Thoracic aorta (tissue), 2 donors: Measurements from ENCODE around the gene CTIF. TPM values are rescaled to one million over a fixed set of nuclear protein-coding genes. Genes with fewer than 3 reads are reported as not detected.

Experiments
- ATAC-seq: fragments of 150-250 bp; one replicate; pipeline ENCODE4 v1.8.0; 2017; ENCODE audit warnings: low read depth; ENCODE audit not compliant: insufficient number of reproducible peaks, low FRiP score
- DNase-seq: peaks from one replicate; pipeline ENCODE4 v3.0.0-alpha.2; 2020; ENCODE audit warnings: low spot score
- H3K27ac ChIP-seq, 2 donors: fragments of 200-600 bp; sonication (generic); 1 replicate in 1 of 2; 2 replicates in 1 of 2; pipeline ENCODE4 v1.5.1; 2016; ENCODE audit warnings: mild to moderate bottlenecking in 2 of 2, moderate library complexity in 2 of 2
- H3K27me3 ChIP-seq: fragments of 200-600 bp; sonication (generic); replicated peaks from 2 replicates; pipeline ENCODE4 v1.6.0; 2016; ENCODE audit warnings: mild to moderate bottlenecking; ENCODE audit not compliant: insufficient read depth
- H3K36me3 ChIP-seq: fragments of 200-600 bp; sonication (generic); one replicate; pipeline ENCODE4 v1.5.1; 2016
- H3K4me1 ChIP-seq, 2 donors: fragments of 200-600 bp; sonication (generic); 1 replicate in 1 of 2; 2 replicates in 1 of 2; pipeline versions ENCODE4 v1.5.1 to v1.6.0; 2016; ENCODE audit warnings: low read depth in 2 of 2, mild to moderate bottlenecking in 1 of 2; ENCODE audit not compliant: control insufficient read depth in 1 of 2
- H3K4me3 ChIP-seq: fragments of 200-600 bp; sonication (generic); 2 replicates; pipeline ENCODE4 v1.5.1; 2016; ENCODE audit warnings: mild to moderate bottlenecking
- H3K9me3 ChIP-seq: fragments of 200-600 bp; sonication (generic); 2 replicates; pipeline ENCODE4 v1.5.1; 2016
- CTCF ChIP-seq: fragments of 200-600 bp; sonication (generic); IDR thresholded peaks from one replicate; pipeline ENCODE4 v1.5.1; 2019; ENCODE audit warnings: antibody characterized with exemption
- total RNA-seq, 2 donors: library from RNA; depleted of rRNA; stranded (reverse); fragments of >200 nt; gene quantifications; one replicate each; pipeline versions ENCODE4 v1.1.0 to v1.2.3, GENCODE V29; 2016

CTIF gene
- total RNA-seq, 2 donors from 2014 or later = 63.3 to 125 TPM

- DNase-seq = no peak
- Histone ChIP-seq H3K27me3 (no peaks in the 10 kb centered on the region), H3K27ac (peak overlapping the region; percentile 93 to 94), H3K36me3 (no peaks in the 10 kb centered on the region), H3K4me1 (peaks cover 19 to 41% of the 10 kb centered on the region in 2 donors), H3K4me3 (peak overlapping the region; percentile 96), H3K9me3 (no peaks in the 10 kb centered on the region)
- peak; percentile 35 for TF ChIP-seq CTCF
- ATAC-seq = no peak
Measured at GRCh38 chr18:48540251-48541025, 1.6 kb downstream of the CTIF start.

GRCh38 chr18:48541026-48541746 lies 2.4 kb downstream of the CTIF start:
- Histone ChIP-seq H3K4me3 (peak overlapping the region; percentile 96), H3K27ac (peak overlapping the region; percentile 93 to 94), H3K9me3 (no peaks in the 10 kb centered on the region), H3K36me3 (no peaks in the 10 kb centered on the region), H3K4me1 (peaks cover 27 to 48% of the 10 kb centered on the region in 2 donors), H3K27me3 (no peaks in the 10 kb centered on the region)
- DNase-seq (no peak), ATAC-seq (peak; percentile 11)
- no peak for TF ChIP-seq CTCF

- Histone ChIP-seq H3K9me3 (no peaks in the 10 kb centered on the region), H3K27ac (peak overlapping the region; percentile 93 to 94), H3K27me3 (no peaks in the 10 kb centered on the region), H3K36me3 (no peaks in the 10 kb centered on the region), H3K4me1 (peaks cover 27 to 55% of the 10 kb centered on the region in 2 donors), H3K4me3 (peak overlapping the region; percentile 96)
- TF ChIP-seq CTCF = no peak
- ATAC-seq (no peak), DNase-seq (no peak)
Measured at GRCh38 chr18:48541747-48542400, 3.0 kb downstream of the CTIF start.

- Histone ChIP-seq H3K36me3 (no peaks in the 10 kb centered on the region), H3K4me3 (no peak overlapping the region), H3K4me1 (peaks cover 33 to 63% of the 10 kb centered on the region in 2 donors), H3K27me3 (no peaks in the 10 kb centered on the region), H3K27ac (no peak overlapping the region), H3K9me3 (no peaks in the 10 kb centered on the region)
- TF ChIP-seq CTCF = no peak
- DNase-seq = no peak
- no peak for ATAC-seq
Measured at GRCh38 chr18:48542513-48543181, 3.8 kb downstream of the CTIF start.
